DMS153 (cell line): ENCODE data around the gene UST.
"Not testable (repeated sequence)": the region's sequence is repeated elsewhere in the genome, so short reads cannot be mapped to it uniquely, and the experiment has no call there.

ENCODE experiments used
- DNase-seq: peaks from one replicate; lab custom pipeline; 2025; lab: John Stamatoyannopoulos, UW

UST gene

DNA sequence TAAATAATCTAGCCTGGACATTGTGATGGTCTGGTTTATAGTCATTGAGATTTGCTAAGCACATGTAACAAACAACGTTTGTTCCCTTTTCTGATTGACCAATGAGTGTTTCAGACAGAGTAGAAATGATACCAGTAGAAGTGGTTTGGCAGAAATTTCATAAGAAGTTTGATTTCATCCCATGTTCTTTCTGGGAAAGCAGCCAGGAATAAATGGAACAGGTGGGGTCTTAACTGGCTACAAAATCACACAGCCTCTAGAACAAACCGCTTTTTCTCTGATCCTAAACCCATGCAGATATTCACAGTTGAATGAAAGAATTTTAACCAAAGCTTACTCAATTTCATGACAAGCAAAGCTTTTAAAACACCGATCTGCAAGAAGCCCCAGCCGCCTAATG, 227.5 kb downstream of the UST start:
- DNase-seq: no peak

DNA sequence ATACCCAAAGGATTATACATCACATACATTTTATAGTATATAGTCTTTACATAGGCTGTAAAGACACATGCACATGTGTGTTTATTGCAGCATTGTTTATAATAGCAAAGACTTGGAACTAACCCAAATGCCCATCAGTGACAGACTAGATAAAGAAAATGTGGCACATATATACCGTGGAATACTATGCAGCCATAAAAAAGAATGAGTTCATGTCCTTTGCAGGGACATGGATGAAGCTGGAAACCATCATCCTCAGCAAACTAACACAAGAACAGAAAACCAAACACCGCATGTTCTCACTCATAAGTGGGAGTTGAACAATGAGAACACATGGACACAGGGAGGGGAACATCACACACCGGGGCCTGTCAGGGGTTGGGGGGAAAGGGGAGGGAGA, 231.5 kb downstream of the UST start:
- DNase-seq: not testable (repeated sequence)

DNA sequence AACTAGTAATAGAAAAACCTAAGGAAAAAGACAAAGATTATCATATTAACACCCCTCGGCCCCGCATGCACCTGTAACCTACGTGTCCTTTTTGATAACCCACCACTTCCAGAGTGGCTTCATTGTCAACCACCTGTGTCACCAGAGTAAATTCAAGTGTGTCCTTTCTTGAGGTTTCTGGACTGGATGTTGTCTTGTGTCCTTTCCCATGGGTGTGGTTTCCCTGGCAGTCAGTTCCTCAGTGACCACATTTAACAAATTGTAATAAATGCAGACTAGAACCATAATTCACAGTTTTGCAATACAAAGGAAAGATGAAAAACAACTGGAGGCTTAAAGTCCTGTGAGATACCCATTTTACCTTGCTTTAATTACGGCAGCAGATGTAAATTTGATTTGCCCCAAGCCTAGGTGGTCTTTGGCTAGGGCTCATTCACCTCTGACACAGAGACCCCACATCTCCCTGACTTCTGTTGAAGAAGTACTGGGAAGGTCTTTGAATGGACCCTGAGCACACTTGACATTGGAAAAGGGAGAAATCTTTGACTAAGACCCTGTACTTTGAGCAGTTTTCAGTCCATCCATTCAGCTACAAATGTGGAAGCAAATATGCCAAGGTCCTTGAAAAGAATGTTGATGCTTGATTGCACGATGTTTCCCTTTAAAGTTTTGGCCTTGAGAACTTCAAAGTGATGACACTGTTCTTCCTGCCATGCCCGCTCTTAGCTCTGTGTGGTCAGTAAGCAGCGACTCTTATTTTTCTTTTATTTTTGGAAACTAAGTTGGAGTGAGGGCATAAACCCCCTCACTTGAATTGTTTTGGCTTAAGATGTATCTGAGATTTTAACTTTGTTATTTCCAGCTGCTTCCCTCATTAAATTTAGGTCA, 232.4 kb downstream of the UST start:
- DNase-seq: no peak

DNA sequence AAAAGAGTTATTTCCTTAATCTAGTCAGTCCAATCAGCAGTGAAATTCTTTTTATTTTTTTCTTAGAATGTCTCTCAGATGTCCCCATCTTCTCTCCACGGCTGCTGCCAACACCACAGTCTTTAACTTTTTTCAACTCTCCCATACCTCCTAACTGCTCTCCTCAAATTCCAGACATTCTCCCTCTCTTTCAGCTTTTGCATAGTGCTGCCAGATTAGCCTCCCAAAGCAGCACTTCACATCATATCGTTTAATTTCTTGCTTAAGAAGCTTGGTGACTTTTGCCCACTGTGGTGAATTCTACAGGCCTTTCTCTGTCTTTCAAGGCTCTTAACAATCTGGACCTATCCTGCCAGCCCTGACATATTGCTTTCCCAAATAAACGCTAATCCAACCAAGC, 233.4 kb downstream of the UST start:
- no peak for DNase-seq

DNA sequence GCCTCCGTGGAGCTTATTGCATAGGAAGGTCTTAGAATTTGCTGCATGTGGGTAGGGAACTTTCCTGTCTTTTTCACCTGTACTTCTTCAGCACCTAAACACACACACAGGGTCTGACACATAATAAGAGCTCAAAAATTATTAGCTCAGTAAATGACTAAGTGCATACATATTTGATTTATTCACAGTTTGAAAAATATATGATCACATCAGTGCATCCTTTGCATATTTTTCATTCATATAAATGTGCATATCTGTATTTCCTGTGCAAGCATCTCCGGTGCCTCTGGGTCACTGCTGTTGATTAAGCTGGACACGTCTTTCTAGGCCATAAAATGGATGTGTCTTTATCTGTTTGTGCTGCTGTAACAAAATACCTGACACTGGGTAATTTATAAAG, 234.7 kb downstream of the UST start:
- DNase-seq: no peak

DNA sequence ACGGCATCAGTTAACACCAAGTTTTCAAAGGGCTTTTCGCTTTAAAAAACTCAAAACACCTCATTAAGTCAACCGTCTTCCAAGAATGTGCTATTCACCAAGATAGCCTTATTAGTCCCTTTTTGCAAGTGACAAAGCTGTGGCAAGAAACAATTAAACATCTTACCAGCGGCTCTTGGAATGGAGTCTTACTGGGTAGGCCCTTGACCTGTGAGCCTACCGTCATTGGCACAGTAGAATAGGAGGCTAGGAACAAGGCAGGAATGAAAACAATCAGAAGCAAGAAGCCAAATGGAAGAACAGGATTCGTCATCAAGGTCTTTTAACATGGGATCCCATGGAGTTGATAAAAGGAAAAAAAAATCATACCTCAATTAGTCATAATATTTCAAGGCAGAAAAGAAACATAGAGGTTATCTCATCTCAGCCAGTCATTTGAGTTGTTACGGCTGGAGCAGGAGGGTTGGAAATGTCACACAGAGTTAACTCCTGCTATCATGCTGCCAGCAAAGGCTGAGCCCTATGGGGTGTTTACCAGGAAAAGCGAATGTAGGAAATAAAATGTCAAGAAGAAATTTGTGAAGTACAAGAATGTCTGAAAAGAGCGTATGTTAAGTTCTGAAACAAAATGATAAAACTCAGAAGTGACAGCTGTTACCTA, 236.4 kb downstream of the UST start:
- no peak for DNase-seq

DNA sequence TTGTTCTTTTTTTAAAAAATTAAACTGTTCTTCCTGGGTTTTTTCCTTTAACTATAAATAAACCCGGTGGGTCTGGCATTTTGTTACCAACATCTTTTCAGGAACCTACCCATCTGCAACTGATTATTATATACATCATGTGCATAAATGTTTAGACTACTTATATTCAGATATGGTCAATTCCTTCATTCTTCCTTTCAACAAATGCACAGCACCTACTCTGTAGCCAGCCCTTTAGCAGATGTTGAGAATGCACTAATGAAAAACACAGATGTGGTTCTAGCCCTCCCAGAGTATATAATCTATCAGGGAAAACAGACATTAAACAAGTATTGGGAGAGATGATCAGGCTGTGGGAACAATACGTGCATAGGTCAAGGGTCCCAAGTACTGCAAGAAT, 237.1 kb downstream of the UST start:
- no peak for DNase-seq

DNA sequence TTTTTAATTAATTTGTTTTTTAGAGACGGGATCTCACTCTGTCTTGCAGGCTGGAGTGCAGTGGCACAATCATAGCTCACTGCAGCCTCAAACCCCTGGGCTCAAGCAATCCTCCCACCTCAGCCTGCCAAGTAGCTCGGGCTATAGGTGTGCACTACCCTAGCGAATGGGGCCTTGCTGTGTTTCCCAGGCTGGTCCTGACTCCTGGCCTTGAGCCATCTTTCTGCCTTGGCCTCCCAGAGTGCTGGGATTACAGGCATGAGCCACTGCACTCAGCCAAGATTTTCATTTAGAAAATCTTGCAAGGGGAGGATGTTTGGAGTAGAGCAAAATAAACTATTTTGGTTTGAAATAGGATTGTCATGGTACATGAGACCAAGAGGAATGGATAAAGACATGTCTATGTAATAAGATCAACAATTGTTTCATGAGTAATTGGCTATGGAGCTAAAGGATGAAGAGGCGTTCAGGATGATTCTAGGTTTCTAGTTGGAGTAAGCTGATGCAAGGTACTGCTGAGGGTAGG, 237.8 kb downstream of the UST start:
- DNase-seq: no peak

DNA sequence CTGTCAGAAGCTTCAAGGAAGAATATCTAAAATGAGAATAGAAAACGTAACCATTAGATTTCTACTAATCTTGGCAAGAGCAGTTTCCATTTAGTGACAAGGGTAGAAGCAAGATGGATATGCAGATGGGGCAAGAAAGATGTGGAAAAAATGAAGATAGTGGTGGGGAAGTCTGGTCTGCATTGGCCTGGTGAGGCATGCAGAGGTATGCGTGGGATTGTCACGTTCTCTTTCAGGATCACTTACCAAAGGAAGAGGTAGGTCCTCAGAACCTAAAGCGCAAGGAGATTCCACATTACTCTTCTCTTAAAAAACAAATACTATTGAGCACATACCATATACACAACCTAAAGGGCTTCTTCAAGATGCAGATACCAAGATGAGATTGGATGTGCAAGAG, 238.7 kb downstream of the UST start:
- no peak for DNase-seq

DNA sequence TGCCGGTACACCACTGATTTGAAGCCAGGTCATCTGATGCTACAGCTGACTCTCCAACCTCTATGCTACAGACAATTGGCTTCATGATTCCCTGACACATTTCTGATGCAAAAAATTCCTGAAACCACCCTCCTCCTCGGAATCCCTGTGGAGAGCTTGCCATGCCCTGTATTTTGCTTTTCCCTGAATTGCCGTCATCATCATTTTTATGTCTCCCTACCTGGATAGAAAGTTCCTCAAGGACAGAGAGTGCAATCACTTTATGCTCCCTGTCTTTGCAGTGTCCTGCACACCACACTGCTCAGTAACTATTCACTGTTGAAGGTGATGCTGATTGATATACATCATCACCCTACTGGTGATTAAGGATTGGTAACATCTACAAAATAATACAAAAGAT, 239.8 kb downstream of the UST start:
- DNase-seq: no peak

DNA sequence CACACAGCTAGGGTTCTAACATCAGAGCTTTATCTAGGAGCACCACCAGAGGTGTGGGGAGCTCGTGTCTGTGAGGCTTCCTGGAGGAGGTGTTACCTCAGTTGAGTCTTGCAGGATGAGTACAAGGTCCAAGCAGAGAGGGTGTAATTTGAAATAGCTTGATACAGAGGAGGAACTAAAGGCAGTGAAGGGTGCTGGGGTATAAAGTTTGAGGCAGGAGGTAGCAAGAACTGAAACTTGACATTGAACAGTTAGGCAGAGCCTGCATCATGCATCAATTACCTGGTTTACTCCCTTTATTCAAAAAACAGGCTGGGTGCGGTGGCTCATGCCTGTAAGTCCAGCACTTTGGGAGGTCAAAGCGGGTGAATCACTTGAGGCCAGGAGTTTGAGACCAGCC, 241.2 kb downstream of the UST start:
- no peak for DNase-seq

DNA sequence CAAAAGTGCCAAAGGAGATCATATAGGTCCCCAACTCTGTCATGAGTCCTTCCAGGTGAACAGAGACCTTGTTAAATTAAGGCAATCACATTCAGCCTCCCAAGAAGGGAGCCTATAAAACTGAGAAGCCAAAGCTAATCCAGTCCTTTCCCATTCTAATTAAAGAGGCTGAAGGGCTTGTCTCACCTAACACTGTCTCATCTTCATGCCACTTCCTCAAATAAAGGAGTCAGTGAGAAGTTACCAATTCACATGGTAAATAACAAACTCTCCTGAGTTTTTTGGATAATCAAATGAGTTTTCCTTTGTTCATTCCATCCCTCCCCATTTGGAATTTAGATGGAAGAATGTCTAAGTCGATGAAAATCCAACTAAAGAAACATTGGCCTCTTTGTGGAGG, 242.8 kb downstream of the UST start:
- no peak for DNase-seq

DNA sequence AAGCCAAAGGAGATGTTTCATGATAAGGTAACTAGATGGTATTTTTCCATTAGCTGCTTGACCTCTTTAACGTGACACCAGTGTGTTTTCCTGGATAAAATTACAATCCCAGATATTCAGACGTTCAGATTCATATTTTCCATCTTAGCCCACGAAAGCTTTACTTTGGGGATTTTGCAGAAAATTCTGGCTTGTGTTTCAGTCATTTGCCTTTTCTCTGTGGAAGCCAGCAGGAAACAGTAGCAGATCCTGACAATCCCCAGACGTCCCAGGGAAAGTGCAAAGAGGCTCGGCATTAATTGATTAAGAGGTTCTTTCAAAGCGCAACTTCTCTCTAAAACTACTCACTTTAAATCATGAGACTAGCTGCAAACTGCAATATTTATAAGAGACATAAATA, 243.6 kb downstream of the UST start:
- DNase-seq: no peak

DNA sequence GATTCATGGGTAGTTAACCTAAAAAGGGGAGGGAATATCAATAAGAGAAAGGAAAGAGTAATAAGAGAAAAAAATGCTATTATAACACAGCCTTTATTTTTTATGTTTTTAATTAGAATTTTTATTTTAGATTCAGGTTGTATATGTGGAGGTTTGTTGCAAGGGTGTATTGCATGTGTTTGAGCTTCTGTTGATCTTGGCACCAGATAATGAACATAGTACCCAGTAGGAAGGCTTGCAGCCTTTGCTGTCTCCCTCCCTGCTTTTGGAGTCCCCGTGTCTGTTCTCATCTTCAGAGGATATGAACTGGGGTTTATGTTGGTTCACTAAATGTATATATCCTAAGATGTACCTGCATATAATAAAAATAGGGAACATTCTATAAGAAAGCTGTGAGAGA, 250.0 kb downstream of the UST start:
- DNase-seq: no peak

DNA sequence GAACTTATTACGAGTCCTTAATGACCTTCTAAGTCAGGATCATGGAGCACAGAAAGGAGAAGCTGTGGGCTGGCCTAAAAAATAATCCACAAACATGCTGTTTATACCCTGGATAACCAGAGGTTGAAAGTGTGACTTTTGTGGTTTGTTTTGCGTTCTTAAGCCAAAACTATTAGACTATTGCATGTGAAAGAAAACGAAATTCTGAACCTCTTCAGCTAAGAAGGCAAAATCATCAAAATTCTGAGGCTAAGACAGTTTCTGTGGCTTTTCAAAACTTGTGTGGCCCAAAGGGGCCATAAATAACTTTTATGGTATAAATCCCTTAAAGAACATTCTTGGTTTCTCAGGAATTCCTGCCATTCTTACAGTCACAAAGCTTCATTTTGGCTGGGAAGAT, 251.0 kb downstream of the UST start:
- DNase-seq: no peak

DNA sequence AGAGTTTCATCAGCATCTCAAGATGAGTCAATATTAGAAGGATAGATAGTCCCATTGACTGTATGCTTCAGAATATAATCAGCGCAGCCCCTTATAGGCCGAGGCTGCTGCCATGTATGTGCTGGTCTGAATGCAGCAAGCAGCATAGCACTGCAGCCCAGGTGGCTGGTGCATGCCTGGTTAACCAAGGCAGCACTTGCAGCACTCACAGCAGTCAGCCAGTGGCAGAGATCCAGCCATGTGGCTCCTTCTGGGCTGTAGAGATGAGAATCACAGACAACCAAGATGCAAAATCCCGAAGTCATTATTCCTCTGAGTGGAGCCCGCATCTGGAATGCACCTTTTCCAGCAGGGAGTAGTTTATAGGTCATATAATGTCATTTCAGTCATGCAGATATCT, 251.9 kb downstream of the UST start:
- no peak for DNase-seq

DNA sequence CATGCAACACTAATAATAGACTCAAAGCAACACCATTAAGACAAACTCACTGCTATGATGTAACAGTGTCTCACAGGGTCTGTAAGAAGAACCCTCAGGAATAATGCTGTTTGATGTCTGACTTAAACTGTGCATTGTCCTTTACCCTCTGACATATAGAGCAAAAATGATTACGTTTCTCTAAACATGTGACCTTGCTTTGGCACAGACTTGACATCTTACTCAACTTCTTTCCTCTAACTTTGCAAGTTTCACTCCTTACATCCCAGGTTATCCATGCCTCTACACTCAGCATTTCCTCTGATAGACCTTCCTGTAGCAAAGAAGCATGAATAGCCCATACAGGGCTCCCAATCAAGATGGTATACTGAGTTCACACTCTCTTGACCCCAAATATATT, 252.7 kb downstream of the UST start:
- no peak for DNase-seq

DNA sequence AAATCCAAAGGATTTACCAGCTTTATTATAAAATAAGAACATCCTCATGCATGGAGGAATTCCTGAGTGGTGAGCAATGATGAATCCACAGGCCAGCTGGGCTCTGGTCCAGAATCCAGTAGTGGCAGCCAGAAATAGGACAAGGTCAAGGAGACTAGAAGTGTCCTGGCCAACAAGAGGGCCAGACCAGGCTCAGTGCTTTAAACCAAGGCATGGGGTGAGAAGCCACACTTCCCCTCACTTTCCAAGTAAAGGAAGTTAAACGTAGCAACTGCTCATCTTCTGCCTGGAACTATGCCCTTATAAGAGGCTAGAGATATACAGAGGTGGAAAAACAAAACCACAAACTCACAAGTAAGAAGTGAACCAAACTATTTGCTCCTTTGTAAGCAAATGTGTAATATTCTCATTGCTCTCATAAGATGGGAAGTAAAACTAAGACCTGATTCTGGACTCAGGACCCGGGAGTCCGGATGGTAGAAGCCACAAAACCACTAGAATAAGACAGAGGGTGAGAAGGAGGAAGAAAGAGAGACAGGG, 253.2 kb downstream of the UST start:
- no peak for DNase-seq

DNA sequence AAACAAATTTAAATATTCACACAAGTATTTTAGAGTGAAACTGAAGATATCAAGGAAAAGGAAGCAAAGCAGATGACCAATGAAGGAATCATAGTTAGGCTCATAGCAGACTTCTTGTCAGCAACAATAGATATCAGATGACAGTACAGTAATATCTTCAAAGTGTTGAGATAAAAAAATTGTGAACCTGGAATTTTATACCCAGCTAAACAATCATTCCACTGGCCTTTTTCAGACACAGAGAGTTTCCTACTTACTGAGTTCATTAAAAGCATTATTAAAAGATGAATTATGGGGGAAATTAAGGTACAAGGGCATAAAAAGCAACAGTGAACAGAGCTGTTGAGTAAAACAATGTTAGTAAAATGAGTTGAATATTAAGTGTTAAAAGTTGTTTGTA, 254.6 kb downstream of the UST start:
- DNase-seq: no peak

DNA sequence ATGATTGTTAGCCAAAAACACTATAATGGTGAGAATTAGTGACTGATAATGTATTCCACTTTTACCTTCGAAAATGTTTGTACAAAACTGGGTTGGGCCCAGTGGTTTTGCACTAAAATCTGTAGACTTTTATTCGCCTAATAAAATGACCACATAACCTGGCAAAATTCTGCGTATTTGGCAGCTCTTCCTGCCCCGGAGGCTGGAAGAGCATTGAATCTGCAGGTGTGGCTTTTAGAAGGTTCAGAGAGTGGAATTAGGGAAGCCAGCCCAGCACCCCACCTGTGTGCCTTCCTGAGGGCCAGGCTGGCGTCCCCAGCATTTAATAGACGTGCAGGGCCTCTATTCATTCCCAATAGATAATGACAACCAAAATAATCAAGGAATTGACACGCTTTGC, 256.7 kb downstream of the UST start:
- DNase-seq: no peak

DNA sequence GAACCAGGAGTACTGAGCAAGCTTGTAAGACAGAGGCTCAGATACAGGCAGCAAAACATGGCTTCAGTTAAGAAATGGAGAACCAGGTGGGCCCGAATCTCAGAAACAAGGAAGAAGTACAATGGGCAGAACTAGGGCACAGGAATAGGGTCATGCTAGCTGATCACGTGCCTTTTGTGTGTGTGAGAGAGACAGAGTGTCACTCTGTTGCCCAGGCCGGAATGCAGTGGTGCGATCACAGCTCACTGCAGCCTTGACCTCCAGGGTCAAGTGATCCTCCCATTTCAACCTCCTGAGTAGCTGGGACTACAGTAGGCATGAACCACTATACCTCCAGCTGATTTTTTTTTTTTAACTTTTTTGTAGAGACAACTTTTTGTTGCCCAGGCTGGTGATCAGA, 257.8 kb downstream of the UST start:
- DNase-seq: no peak

DNA sequence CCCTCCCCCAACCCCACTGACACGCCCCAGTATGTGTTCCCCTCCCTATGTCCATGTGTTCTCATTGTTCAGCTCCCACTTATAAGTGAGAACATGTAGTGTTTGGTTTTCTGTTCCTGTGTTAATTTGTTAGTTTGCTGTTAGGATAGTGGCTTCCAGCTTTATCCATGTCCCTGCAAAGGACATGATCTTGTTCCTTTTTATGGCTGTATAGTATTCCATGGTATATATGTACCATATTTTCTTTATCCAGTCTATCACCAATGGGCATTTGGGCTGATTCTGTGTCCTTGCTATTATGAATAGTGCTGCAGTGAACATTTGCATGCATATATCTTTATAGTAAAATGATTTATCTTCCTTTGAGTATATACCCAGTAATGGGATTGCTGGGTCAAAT, 259.4 kb downstream of the UST start:
- DNase-seq: not testable (repeated sequence)

DNA sequence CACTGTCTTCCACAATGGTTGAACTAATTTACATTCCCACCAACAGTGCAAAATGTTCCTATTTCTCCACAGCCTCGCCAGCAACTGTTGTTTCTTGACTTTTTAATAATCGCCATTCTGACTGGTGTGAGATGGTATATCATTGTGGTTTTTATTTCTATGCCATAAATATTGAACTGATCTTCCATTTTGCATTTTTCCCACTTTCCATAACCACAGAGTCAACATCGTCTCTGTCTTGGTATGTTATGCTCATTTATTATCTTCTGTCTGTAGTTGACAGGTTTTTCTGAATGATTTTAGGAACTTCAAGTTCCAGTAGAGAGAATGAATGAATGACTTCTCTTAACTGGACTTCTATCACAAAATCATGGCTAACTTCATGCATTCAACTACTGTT, 259.8 kb downstream of the UST start:
- no peak for DNase-seq
